Activated gamma-delta T cell treated with Interleukin-2 at 50 U/mL for 16 hours (primary cell): ENCODE measurements around the gene TTC22.
A peak's percentile ranks its signal among the peaks of the same experiment; 100 is the strongest.

Experiments
- DNase-seq: peaks from one replicate; pipeline ENCODE4 v3.0.0-alpha.2; 2020

Gene TTC22

GRCh38 chr1:54800899-54801759 lies at the start of gene TTC22:
Gene TTC22 (minus strand): TSS chr1:54801323. CDS start chr1:54801163, 160 bp downstream.
- DNase-seq, result peak; percentile 70

- DNase-seq, result no peak
Measured at GRCh38 chr1:54850737-54851136, 49.6 kb upstream of the TTC22 start.

- no peak for DNase-seq
Measured at GRCh38 chr1:54850069-54850730, 49.1 kb upstream of the TTC22 start.

DNA sequence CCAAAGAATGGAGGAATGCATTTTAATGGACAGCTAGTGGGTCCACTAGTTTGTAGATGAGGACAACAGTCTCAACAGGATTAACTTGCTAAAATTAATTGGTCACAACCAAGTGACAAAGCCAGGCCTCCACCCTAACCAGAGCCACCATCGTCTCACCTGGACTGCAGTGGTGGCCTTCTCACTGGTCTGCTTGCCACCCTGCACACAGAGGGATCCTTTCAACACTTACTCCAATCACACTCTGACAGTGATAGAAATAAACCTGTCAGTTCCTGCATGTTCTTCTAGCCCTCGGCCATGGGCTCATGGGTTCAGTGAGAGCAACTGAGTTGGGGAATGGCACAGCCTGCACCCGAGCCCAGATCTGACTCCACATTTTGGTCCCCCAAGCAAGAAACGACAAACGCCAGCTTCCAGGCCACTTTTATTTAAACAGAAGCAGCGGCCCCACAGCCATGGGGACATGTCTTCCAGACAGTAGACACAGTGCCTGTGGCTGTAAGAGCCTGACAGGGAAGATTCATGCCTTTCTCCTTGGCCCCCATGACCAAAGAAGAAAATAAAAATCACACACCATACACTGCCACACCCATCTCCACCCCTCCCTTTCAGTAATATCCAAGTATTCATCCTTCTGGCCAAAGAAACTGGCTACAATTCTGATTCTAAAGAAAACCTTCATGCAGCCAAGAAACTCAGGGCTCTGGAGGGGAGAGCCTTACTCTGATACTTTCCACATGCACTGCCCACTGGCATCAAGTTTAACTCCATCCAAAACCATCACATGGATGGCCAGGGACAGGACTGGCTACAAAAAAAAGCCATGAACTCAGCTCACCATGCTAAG lies 48.3 kb upstream of the TTC22 start:
- DNase-seq, result no peak

DNA sequence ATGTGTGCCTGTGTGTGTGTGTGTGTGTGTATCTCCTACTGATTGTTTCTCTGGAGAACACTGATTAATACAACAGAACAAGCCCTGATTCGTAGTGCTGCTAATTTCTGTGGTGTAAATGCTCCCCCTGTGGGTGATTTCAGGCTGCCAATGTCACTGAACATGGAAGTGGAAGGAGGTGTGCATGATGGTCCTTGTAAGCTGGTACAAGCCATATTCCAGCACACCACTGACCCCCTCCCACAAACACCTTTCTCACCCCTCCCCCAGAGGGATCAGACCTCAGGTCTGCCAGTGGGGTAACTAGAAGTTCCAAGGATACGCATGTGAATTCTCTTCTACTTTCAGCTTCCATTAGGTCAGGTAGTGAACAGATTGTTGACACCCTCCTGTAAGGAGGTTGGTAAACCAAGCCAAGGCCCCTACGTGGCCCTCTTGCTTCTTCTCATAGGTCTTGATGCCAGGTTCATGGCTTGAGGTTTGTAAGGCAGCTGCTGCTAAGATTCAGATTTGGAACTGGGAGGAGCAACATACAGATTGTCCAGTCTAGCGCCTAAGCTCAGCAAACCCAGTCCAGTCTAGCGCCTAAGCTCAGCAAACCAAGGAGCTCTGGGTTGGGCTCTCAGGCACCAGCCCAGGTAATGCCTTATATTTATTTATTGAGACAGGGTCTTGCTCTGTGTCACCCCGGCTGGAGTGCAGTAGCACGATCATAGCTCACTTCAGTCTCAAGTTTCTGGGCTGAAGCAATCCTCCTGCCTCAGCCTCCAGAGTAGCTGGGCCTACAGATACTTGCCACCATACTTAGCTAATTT lies 47.2 kb upstream of the TTC22 start:
- no peak for DNase-seq

DNA sequence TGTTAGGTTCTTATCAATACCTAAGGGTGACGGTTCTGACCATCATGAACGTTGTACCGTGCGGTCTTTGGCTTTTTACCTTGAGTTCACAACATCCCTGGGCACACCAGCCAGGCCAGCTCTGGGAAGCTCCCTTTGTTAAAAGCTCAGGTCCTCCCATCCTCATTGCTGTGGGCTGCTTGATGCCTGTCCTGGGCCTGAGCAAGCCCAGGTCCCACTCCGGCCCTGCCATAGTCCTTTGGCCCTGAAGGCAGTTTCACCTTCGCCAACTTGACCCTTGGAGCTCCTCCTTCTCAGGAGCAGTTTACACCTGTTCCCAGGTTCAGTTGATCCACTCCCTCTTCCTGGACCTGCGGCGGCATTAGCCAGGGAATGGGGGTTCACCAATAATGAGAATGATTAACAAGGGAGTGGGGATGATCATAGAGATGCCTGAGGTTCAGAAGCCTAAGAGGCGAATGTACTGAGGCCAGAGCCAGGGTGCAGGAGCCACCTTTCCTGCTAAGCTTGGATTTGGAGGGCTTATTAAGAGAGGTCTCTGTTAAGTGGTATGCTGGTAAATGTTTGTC lies 45.7 kb upstream of the TTC22 start:
- no peak for DNase-seq

- DNase-seq, result no peak
Measured at GRCh38 chr1:54846301-54846700, 45.2 kb upstream of the TTC22 start.

- no peak for DNase-seq
Measured at GRCh38 chr1:54845772-54846171, 44.6 kb upstream of the TTC22 start.

DNA sequence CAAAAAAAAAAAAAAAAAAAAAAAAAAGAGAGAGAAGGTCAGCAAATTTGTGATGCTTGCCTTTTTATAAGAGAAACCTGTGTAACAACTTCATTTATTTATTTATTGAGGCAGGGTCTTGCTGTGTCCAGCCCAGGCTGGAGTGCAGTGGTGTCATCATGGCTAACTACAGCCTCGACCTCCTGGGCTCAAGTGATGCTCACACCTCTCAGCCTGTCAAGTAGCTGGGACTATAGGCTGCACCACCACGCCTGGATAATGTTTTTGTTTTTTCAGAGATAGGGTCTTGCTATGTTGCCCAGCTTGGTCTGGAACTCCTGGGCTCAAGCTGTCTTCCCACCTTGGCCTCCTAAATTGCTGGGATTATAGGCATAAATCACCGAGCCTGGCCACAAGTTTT lies 43.4 kb upstream of the TTC22 start:
- no peak for DNase-seq

GRCh38 chr1:54843449-54843848 lies 42.3 kb upstream of the TTC22 start:
- DNase-seq, result no peak

GRCh38 chr1:54842963-54843362 lies 41.8 kb upstream of the TTC22 start:
- DNase-seq, result no peak

DNA sequence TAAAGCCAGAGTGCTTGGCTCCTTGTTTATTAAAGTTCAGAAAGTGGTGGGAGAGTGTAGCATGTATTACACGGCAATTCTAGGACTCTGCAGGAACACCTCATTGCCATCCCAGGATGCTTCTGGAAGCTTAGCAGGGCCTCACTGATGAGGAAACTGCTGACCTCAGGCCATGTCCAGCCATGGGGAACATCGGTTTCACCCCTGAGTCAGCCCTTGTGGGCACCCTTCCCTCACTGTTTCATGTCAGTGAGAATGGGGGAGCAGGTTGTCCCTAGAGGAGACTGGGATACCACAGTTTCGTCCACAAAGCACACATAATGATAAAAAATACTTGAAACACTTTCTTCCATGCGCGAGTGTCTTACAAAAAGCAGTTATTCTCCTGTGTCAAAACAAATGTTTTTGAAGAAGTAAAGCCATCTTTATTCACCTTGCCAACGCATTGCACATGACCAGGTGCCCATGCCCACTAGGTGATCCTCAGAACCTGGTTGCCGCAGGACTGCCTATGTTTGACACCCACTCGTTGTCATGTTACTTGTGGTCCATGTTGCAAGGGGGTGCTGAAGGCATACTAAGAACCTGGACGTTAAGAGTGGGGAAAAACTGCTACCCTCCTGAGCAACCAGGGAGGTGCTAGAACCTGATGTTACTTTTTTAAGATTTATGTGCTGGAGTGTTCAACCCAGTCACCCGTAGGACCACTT lies 41.2 kb upstream of the TTC22 start:
- DNase-seq, result no peak

- DNase-seq, result no peak
Measured at GRCh38 chr1:54839824-54840223, 38.7 kb upstream of the TTC22 start.

DNA sequence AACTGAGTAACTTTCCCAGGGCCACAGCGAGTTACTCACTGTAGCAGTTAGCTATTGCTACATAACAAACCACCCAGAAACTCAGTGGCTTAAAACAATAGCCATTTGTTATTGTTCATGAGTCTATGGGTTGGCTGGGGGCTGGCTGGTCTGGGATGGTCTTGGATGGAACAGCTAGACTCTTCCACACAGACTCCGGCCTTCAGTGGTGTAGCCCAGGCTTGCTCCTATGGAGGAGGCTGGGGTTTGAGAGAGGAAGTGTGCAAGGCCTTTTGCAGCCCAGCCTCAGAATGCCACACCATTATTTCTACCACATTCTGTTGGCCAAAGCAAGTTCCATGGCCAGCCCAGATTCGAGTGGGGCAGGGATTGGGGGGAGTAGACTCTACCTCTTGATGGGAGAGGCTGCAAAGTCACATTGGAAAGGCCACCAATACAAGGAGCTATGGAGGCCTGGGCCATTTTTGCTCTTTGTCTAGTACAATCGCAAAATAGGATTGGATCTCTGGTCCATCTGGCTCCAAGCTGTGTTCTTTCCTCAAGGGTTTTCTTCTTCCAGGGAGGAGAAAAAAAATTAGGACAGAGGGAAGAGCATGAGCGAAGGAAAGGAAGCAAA lies 37.5 kb upstream of the TTC22 start:
- DNase-seq, result no peak

- no peak for DNase-seq
Measured at GRCh38 chr1:54837002-54837853, 36.1 kb upstream of the TTC22 start.

GRCh38 chr1:54836594-54836993 lies 35.5 kb upstream of the TTC22 start:
- no peak for DNase-seq

- no peak for DNase-seq
Measured at GRCh38 chr1:54835970-54836369, 34.8 kb upstream of the TTC22 start.

- no peak for DNase-seq
Measured at GRCh38 chr1:54835131-54835898, 34.2 kb upstream of the TTC22 start.

DNA sequence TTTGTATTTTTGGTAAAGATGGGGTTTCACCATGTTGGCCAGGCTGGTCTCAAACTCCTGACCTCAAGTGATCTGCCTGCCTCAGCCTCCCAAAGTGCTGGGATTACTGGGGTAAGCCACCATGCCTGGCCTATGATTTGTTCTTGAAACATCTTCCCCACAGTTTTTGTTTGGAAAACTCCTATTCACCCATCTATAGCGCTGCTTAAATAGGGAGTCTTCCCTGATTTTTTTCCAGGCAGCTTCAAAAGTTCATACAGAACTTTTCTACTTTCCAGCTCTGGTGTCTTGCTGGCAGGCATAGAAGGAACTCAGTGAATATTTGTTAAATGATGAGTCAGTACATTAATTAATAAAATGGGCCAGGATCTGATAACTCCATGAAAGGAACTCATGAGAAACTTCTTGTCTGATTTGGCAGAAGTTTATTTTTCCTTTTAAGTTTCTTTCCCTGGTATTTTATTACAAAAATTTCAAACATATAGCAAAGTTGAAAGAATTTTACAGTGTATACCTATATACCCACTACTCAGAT lies 33.0 kb upstream of the TTC22 start:
- DNase-seq, result no peak
